Liver (tissue), 9 donors: ENCODE results near the gene RASAL1. TPM values are rescaled to one million over a fixed set of nuclear protein-coding genes. Genes with fewer than 3 reads are reported as not detected.

Experiments
- DNase-seq: peaks from one replicate; pipeline ENCODE4 v3.0.0-alpha.2; 2017; ENCODE audit warnings: low spot score
- H3K27ac ChIP-seq, 2 donors: one replicate each; pipeline ENCODE4 v1.7.0; 2013; ENCODE audit warnings: inconsistent platforms in 2 of 2, low read length in 2 of 2, control low read depth in 1 of 2, low read depth in 1 of 2, mild to moderate bottlenecking in 1 of 2
- H3K27me3 ChIP-seq, 4 donors: one replicate each; pipeline versions ENCODE4 v1.6.1 to v1.7.0; 2013; ENCODE audit warnings: low read length in 3 of 4, inconsistent platforms in 1 of 4, mild to moderate bottlenecking in 1 of 4, moderate library complexity in 1 of 4; ENCODE audit not compliant: control insufficient read depth in 4 of 4, insufficient read depth in 4 of 4
- H3K36me3 ChIP-seq, 4 donors: one replicate each; pipeline versions ENCODE4 v1.6.1 to v1.7.0; 2013; ENCODE audit warnings: low read length in 3 of 4, mild to moderate bottlenecking in 3 of 4, low read depth in 1 of 4, moderate library complexity in 1 of 4; ENCODE audit not compliant: control insufficient read depth in 4 of 4, insufficient read depth in 3 of 4
- H3K4me1 ChIP-seq, 4 donors: one replicate each; pipeline versions ENCODE4 v1.6.1 to v1.7.0; 2013; ENCODE audit warnings: low read length in 3 of 4, mild to moderate bottlenecking in 3 of 4, moderate library complexity in 1 of 4; ENCODE audit not compliant: control insufficient read depth in 4 of 4, insufficient read depth in 4 of 4
- H3K4me3 ChIP-seq, 3 donors: one replicate each; pipeline versions ENCODE4 v1.6.1 to v1.7.0; 2013; ENCODE audit warnings: low read length in 3 of 3, control low read depth in 1 of 3, low read depth in 1 of 3, mild to moderate bottlenecking in 1 of 3
- H3K9ac ChIP-seq, 2 donors: one replicate each; pipeline ENCODE4 v1.7.0; 2013; ENCODE audit warnings: low read length in 2 of 2, mild to moderate bottlenecking in 2 of 2, moderate library complexity in 2 of 2, control low read depth in 1 of 2, low read depth in 1 of 2
- H3K9me3 ChIP-seq, 4 donors: one replicate each; pipeline versions ENCODE4 v1.6.1 to v1.7.0; 2013; ENCODE audit warnings: low read length in 3 of 4; ENCODE audit not compliant: control insufficient read depth in 4 of 4
- ATF3 ChIP-seq: IDR thresholded peaks from 2 replicates; pipeline ENCODE4 v1.6.1; 2016; ENCODE audit warnings: antibody characterized with exemption
- CTCF ChIP-seq: fragments of 150-350 bp; IDR thresholded peaks from 2 replicates; pipeline ENCODE4 v1.5.1; 2017; ENCODE audit warnings: improper control_type of control experiment, low read depth, low read length; ENCODE audit not compliant: missing input control
- EGR1 ChIP-seq, 2 donors: IDR thresholded peaks; 2 replicates each; pipeline ENCODE4 v1.6.1; 2016 to 2018; ENCODE audit warnings: antibody characterized with exemption in 2 of 2, low read depth in 2 of 2
- GABPA ChIP-seq, 2 donors: IDR thresholded peaks in 1 of 2; conservative IDR thresholded peaks in 1 of 2; 2 replicates each; pipeline ENCODE4 v1.6.1; 2016; ENCODE audit warnings: antibody characterized with exemption in 2 of 2, mild to moderate bottlenecking in 1 of 2, moderate library complexity in 1 of 2
- HNF4A ChIP-seq, 2 donors: conservative IDR thresholded peaks; 2 replicates each; pipeline ENCODE4 v1.6.1; 2016; ENCODE audit warnings: antibody characterized with exemption in 2 of 2, mild to moderate bottlenecking in 2 of 2
- HNF4G ChIP-seq: IDR thresholded peaks from 2 replicates; pipeline ENCODE4 v1.6.1; 2016; ENCODE audit warnings: antibody characterized with exemption
- JUND ChIP-seq, 2 donors: IDR thresholded peaks; 2 replicates each; pipeline ENCODE4 v1.6.1; 2016; ENCODE audit warnings: antibody characterized with exemption in 2 of 2
- NR2F2 ChIP-seq: IDR thresholded peaks from 2 replicates; pipeline ENCODE4 v1.6.1; 2016; ENCODE audit warnings: antibody characterized with exemption
- RAD21 ChIP-seq, 2 donors: IDR thresholded peaks; 2 replicates each; pipeline ENCODE4 v1.6.1; 2016; ENCODE audit warnings: antibody characterized with exemption in 2 of 2, mild to moderate bottlenecking in 2 of 2
- RXRA ChIP-seq, 2 donors: IDR thresholded peaks; 2 replicates each; pipeline ENCODE4 v1.6.1; 2017 to 2018; ENCODE audit warnings: antibody characterized with exemption in 2 of 2, mild to moderate bottlenecking in 1 of 2
- SP1 ChIP-seq: IDR thresholded peaks from 2 replicates; pipeline ENCODE4 v1.6.1; 2018; ENCODE audit warnings: antibody characterized with exemption, mild to moderate bottlenecking
- TAF1 ChIP-seq: conservative IDR thresholded peaks from 2 replicates; pipeline ENCODE4 v1.6.1; 2016; ENCODE audit warnings: antibody characterized with exemption, mild to moderate bottlenecking
- YY1 ChIP-seq: IDR thresholded peaks from 2 replicates; pipeline ENCODE4 v1.6.1; 2016; ENCODE audit warnings: antibody characterized with exemption, mild to moderate bottlenecking
- WGBS: extraction: QIAGEN DNeasy Blood & Tissue Kit; methylation state at CpG from one replicate; pipeline ENCODE4 v1.1.7; 2013; 5-methylcytosine and 5-hydroxymethylcytosine counted together
- polyA plus RNA-seq, 2 donors: library from polyadenylated mRNA; stranded (reverse) in 1 of 2; unstranded in 1 of 2; fragments of 200-250 nt in 1 of 2; fragments of >200 nt in 1 of 2; fragmentation: Nextera tagmentation in 1 of 2; extraction: Ambion mirVana in 1 of 2; gene quantifications; one replicate each; pipeline versions ENCODE4 v1.2.1 to v1.2.3, GENCODE V29; 2013 to 2015
- total RNA-seq, 2 donors: library from RNA; depleted of rRNA; stranded (reverse); fragments of >200 nt; gene quantifications; one replicate each; pipeline ENCODE4 v1.2.3, GENCODE V29; 2014
- TF ChIP-seq, protein P1 (sequence below): IDR thresholded peaks from 2 replicates; pipeline ENCODE4 v1.6.1; 2016; ENCODE audit warnings: antibody characterized with exemption, mild to moderate bottlenecking
- TF ChIP-seq, protein P2 (sequence below): IDR thresholded peaks from 2 replicates; pipeline ENCODE4 v1.6.1; 2016; ENCODE audit warnings: antibody characterized with exemption
- TF ChIP-seq, protein P3 (sequence below): IDR thresholded peaks from 2 replicates; pipeline ENCODE4 v1.6.1; 2016; ENCODE audit warnings: antibody characterized with exemption
- donor health status: healthy.
- donor health status: healthy.
- donor health status: healthy.
- donor health status: healthy.
- donor health status: healthy.

The RASAL1 gene
- total and polyA plus RNA-seq, 4 donors = 0.20 to 0.33 (median 0.26) TPM

GRCh38 chr12:113162102-113163029 lies 26.8 kb upstream of the RASAL1 start:
- Histone ChIP-seq H3K4me3 (no peak overlapping the region), H3K27me3 (no peaks in the 10 kb centered on the region), H3K27ac (no peak overlapping the region), H3K4me1 (peaks cover 0 to 9% (median 4%) of the 10 kb centered on the region in 4 donors), H3K9me3 (no peaks in the 10 kb centered on the region), H3K9ac (no peak overlapping the region), H3K36me3 (peaks cover 13 to 71% (median 26%) of the 10 kb centered on the region in 4 donors)
- no peak for DNase-seq
- 83% methylated on average over 25 of the region's 25 CpGs for WGBS
- no peak for TF ChIP-seq JUND (IDR thresholded peaks at IDR 0.05)
- TF ChIP-seq TAF1 = no peak
- peak; percentile 39 to 47 for TF ChIP-seq RXRA (IDR thresholded peaks at IDR 0.05)
- TF ChIP-seq, protein P1, sequence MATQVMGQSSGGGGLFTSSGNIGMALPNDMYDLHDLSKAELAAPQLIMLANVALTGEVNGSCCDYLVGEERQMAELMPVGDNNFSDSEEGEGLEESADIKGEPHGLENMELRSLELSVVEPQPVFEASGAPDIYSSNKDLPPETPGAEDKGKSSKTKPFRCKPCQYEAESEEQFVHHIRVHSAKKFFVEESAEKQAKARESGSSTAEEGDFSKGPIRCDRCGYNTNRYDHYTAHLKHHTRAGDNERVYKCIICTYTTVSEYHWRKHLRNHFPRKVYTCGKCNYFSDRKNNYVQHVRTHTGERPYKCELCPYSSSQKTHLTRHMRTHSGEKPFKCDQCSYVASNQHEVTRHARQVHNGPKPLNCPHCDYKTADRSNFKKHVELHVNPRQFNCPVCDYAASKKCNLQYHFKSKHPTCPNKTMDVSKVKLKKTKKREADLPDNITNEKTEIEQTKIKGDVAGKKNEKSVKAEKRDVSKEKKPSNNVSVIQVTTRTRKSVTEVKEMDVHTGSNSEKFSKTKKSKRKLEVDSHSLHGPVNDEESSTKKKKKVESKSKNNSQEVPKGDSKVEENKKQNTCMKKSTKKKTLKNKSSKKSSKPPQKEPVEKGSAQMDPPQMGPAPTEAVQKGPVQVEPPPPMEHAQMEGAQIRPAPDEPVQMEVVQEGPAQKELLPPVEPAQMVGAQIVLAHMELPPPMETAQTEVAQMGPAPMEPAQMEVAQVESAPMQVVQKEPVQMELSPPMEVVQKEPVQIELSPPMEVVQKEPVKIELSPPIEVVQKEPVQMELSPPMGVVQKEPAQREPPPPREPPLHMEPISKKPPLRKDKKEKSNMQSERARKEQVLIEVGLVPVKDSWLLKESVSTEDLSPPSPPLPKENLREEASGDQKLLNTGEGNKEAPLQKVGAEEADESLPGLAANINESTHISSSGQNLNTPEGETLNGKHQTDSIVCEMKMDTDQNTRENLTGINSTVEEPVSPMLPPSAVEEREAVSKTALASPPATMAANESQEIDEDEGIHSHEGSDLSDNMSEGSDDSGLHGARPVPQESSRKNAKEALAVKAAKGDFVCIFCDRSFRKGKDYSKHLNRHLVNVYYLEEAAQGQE = peak; percentile 52
- TF ChIP-seq HNF4A (conservative IDR thresholded peaks at IDR 0.05) = peak; percentile 33 to 44

DNA sequence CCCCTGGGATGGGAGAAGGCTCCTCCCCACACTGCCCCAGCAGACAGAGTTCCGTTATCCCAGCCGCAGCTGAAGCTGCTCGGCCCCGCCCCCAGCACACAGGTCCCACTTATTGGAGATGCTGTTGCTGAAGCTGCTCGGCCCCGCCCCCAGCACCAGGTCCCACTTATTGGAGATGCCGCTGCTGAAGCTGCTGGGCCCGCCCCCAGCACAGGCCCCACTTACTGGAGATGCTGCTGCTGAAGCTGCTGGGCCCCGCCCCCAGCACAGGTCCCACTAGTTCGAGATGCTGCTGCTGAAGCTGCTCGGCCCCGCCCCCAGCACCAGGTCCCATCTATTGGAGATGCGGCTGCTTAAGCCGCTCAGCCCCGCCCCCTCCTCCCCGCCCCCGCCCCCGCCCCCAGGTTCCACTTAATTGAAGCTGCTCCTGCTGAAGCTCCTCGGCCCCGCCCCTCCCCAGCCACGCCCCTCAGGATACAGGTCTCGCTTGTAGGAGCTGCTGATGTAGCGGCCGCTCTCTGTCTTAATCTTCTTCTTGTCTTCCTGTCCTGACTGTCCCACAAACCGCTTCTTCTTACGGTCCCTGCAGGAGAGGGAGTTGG lies 26.0 kb upstream of the RASAL1 start:
- TF ChIP-seq HNF4A (conservative IDR thresholded peaks at IDR 0.05) (no peak), GABPA (IDR thresholded peaks at IDR 0.05 in 1 of 2, conservative IDR thresholded peaks at IDR 0.05 in 1 of 2) (no peak), HNF4G (no peak), JUND (IDR thresholded peaks at IDR 0.05) (no peak), SP1 (no peak), TAF1 (no peak), NR2F2 (no peak), ATF3 (no peak), EGR1 (IDR thresholded peaks at IDR 0.05; ENCODE audit: low read depth in 2 of 2) (no peak), RXRA (IDR thresholded peaks at IDR 0.05) (no peak), YY1 (no peak), CTCF (no peak), RAD21 (IDR thresholded peaks at IDR 0.05) (no peak)
- TF ChIP-seq, protein P2, sequence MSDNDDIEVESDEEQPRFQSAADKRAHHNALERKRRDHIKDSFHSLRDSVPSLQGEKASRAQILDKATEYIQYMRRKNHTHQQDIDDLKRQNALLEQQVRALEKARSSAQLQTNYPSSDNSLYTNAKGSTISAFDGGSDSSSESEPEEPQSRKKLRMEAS = no peak
- TF ChIP-seq, protein P3, sequence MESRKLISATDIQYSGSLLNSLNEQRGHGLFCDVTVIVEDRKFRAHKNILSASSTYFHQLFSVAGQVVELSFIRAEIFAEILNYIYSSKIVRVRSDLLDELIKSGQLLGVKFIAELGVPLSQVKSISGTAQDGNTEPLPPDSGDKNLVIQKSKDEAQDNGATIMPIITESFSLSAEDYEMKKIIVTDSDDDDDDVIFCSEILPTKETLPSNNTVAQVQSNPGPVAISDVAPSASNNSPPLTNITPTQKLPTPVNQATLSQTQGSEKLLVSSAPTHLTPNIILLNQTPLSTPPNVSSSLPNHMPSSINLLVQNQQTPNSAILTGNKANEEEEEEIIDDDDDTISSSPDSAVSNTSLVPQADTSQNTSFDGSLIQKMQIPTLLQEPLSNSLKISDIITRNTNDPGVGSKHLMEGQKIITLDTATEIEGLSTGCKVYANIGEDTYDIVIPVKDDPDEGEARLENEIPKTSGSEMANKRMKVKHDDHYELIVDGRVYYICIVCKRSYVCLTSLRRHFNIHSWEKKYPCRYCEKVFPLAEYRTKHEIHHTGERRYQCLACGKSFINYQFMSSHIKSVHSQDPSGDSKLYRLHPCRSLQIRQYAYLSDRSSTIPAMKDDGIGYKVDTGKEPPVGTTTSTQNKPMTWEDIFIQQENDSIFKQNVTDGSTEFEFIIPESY = no peak
- TF ChIP-seq, protein P1 = no peak
- peaks cover 0 to 9% (median 4%) of the 10 kb centered on the region in 4 donors for H3K4me1 ChIP-seq
- H3K9ac ChIP-seq = no peak overlapping the region
- H3K36me3 ChIP-seq = peaks cover 9 to 64% (median 22%) of the 10 kb centered on the region in 4 donors
- 85% methylated on average over 26 of the region's 26 CpGs for WGBS
- no peaks in the 10 kb centered on the region for H3K9me3 ChIP-seq
- DNase-seq = no peak
- no peaks in the 10 kb centered on the region for H3K27me3 ChIP-seq
- H3K4me3 ChIP-seq = no peak overlapping the region
- no peak overlapping the region for H3K27ac ChIP-seq
